GM12878 (cell line): Measurements from ENCODE around the gene PIGU. TPM values are rescaled to one million over a fixed set of nuclear protein-coding genes. Genes with fewer than 3 reads are reported as not detected.

Source experiments
- ATAC-seq: fragments of 200-7000 bp; cut with Tn5 transposase; 3 replicates; pipeline ENCODE4 v1.9.1; 2020; ENCODE audit warnings: mild to moderate bottlenecking, moderate library complexity
- BruUV-seq: library from RNA; stranded (reverse); fragments of 400-500 nt; replicated peaks from 2 replicates; lab custom pipeline; 2021; lab: Mats Ljungman, UMichigan
- CTCF ChIA-PET: fragments of 300-600 bp; sonication (Branson Sonifier 250); formaldehyde crosslinking; extraction: SDS; loops from one replicate; lab custom pipeline; 2021; ENCODE audit warnings: inconsistent platforms; lab: Yijun Ruan, JAX
- POLR2A ChIA-PET: fragments of 350-600 bp; formaldehyde crosslinking; extraction: SDS; loops from one replicate; lab custom pipeline; 2021; ENCODE audit warnings: inconsistent platforms; lab: Charles Lee
- RAD21 ChIA-PET: fragments of 300-600 bp; sonication (Branson Sonifier 250); formaldehyde crosslinking; loops from one replicate; lab custom pipeline; 2023; ENCODE audit warnings: antibody characterized with exemption; ENCODE audit not compliant: unreplicated experiment; lab: Charles Lee
- SMC1A ChIA-PET: fragments of 300-600 bp; sonication (Branson Sonifier 250); formaldehyde crosslinking; loops from one replicate; lab custom pipeline; 2023; ENCODE audit not compliant: unreplicated experiment, uncharacterized antibody; lab: Charles Lee
- DNase-seq: peaks from one replicate; pipeline ENCODE4 v3.0.0-alpha.2; 2011; ENCODE audit warnings: low read depth, low spot score
- FAIRE-seq: peaks from 3 replicates; lab custom pipeline; 2011; peaks lifted over from hg19 to GRCh38; lab: Jason Lieb, UNC
- H2AFZ ChIP-seq: 2 replicates; pipeline ENCODE4 v1.6.0; 2011; ENCODE audit warnings: low read depth, low read length, control low read depth; ENCODE audit not compliant: control insufficient read depth
- H3K27ac ChIP-seq: 2 replicates; pipeline ENCODE4 v1.5.1; 2011; ENCODE audit warnings: control low read depth; ENCODE audit not compliant: control insufficient read depth, insufficient read depth
- H3K27me3 ChIP-seq, 2 experiments: replicated peaks in 1 of 2; 2 replicates each; pipeline versions ENCODE4 v1.6.0 to v1.6.1; 2011; ENCODE audit warnings: low read length in 1 of 2; ENCODE audit not compliant: control insufficient read depth in 2 of 2, insufficient read depth in 2 of 2
- H3K36me3 ChIP-seq, 2 experiments: 2 replicates each; pipeline ENCODE4 v1.5.1; 2011; ENCODE audit warnings: low read length in 1 of 2; ENCODE audit not compliant: control insufficient read depth in 2 of 2, insufficient read depth in 2 of 2
- H3K4me1 ChIP-seq: 2 replicates; pipeline ENCODE4 v1.6.1; 2011; ENCODE audit warnings: mild to moderate bottlenecking, low read length, moderate library complexity, mixed read lengths; ENCODE audit not compliant: control insufficient read depth, insufficient read depth
- H3K4me2 ChIP-seq: 2 replicates; pipeline ENCODE4 v1.6.0; 2011; ENCODE audit warnings: control low read depth; ENCODE audit not compliant: control insufficient read depth, insufficient read depth
- H3K4me3 ChIP-seq: fragments of 200-600 bp; sonication (generic); 2 replicates; pipeline ENCODE4 v1.5.1; 2016
- H3K79me2 ChIP-seq: 2 replicates; pipeline ENCODE4 v1.6.0; 2011; ENCODE audit warnings: low read length; ENCODE audit not compliant: control insufficient read depth, insufficient read depth
- H3K9ac ChIP-seq: 2 replicates; pipeline ENCODE4 v1.8.0; 2011; ENCODE audit warnings: low read length, control low read depth, mixed read lengths; ENCODE audit not compliant: control insufficient read depth, insufficient read depth
- H3K9me3 ChIP-seq: replicated peaks from 3 replicates; pipeline ENCODE4 v1.5.1; 2011; ENCODE audit warnings: mild to moderate bottlenecking, low read length; ENCODE audit not compliant: control insufficient read depth, insufficient read depth
- H4K20me1 ChIP-seq: 2 replicates; pipeline ENCODE4 v1.6.0; 2011; ENCODE audit not compliant: control insufficient read depth, insufficient read depth
- CEBPZ ChIP-seq: fragments of 150-350 bp; IDR thresholded peaks from 2 replicates; pipeline ENCODE4 v1.6.1; 2016; ENCODE audit warnings: low read depth, low read length
- CREB1 ChIP-seq: IDR thresholded peaks from 2 replicates; pipeline ENCODE4 v1.6.1; 2012; ENCODE audit warnings: low read depth, mild to moderate bottlenecking, inconsistent platforms
- E4F1 ChIP-seq: fragments of 450-650 bp; IDR thresholded peaks from 2 replicates; pipeline ENCODE4 v1.6.1; 2018; ENCODE audit warnings: borderline replicate concordance, mild to moderate bottlenecking; ENCODE audit not compliant: partially characterized antibody
- EP300 ChIP-seq, 2 experiments: fragments of 150-350 bp in 1 of 2; IDR thresholded peaks; 2 replicates each; pipeline ENCODE4 v1.6.1; 2011 to 2012; ENCODE audit warnings: low read depth in 2 of 2, low read length in 2 of 2, borderline replicate concordance in 1 of 2, improper control_type of control experiment in 1 of 2, inconsistent platforms in 1 of 2; ENCODE audit not compliant: control insufficient read depth in 1 of 2
- ESRRA ChIP-seq: IDR thresholded peaks from 2 replicates; pipeline ENCODE4 v1.6.1; 2012; ENCODE audit warnings: mild to moderate bottlenecking, low read length, improper control_type of control experiment
- MTA3 ChIP-seq: IDR thresholded peaks from 2 replicates; pipeline ENCODE4 v1.6.1; 2012; ENCODE audit warnings: low read length, inconsistent platforms, borderline replicate concordance
- NBN ChIP-seq: fragments of 450-650 bp; IDR thresholded peaks from 2 replicates; pipeline ENCODE4 v1.6.1; 2016
- NFXL1 ChIP-seq: fragments of 450-650 bp; IDR thresholded peaks from 2 replicates; pipeline ENCODE4 v1.6.1; 2017; ENCODE audit warnings: antibody characterized with exemption, mild to moderate bottlenecking, borderline replicate concordance
- NFYA ChIP-seq: IDR thresholded peaks from 2 replicates; pipeline ENCODE4 v1.6.1; 2011; ENCODE audit warnings: low read depth, mild to moderate bottlenecking, low read length, improper control_type of control experiment, borderline replicate concordance
- RELB ChIP-seq: fragments of 450-650 bp; IDR thresholded peaks from 2 replicates; pipeline ENCODE4 v1.6.1; 2017; ENCODE audit warnings: low read depth, mild to moderate bottlenecking, moderate library complexity
- SIN3A ChIP-seq: IDR thresholded peaks from 2 replicates; pipeline ENCODE4 v1.6.1; 2012; ENCODE audit warnings: low read depth, low read length, improper control_type of control experiment
- SMAD5 ChIP-seq: IDR thresholded peaks from 2 replicates; pipeline ENCODE4 v1.6.1; 2016; ENCODE audit warnings: antibody characterized with exemption, low read depth
- SMARCA5 ChIP-seq: fragments of 450-650 bp; IDR thresholded peaks from 2 replicates; pipeline ENCODE4 v1.6.1; 2017; ENCODE audit warnings: mild to moderate bottlenecking
- ZNF207 ChIP-seq: fragments of 450-650 bp; IDR thresholded peaks from 2 replicates; pipeline ENCODE4 v1.6.1; 2014; ENCODE audit warnings: antibody characterized with exemption, mild to moderate bottlenecking, borderline replicate concordance
- ZNF622 ChIP-seq: fragments of 450-650 bp; IDR thresholded peaks from 2 replicates; pipeline ENCODE4 v1.6.1; 2017; ENCODE audit warnings: mild to moderate bottlenecking, inconsistent platforms
- ZSCAN29 ChIP-seq: fragments of 450-650 bp; IDR thresholded peaks from 2 replicates; pipeline ENCODE4 v1.6.1; 2017; ENCODE audit warnings: mild to moderate bottlenecking, moderate library complexity
- WGBS: methylation state at CpG from one replicate; pipeline ENCODE4 v1.1.6; 2016; ENCODE audit warnings: low lambda C conversion rate; ENCODE audit not compliant: insufficient replicate concordance, insufficient coverage; ENCODE audit errors: missing lambda C conversion rate; 5-methylcytosine and 5-hydroxymethylcytosine counted together
- in situ Hi-C: fragments of 300-500 bp; cut with MboI; formaldehyde crosslinking; loops from 9 replicates; pipeline ENCODE4 v1.14.3; 2018; ENCODE audit warnings: mixed read lengths
- intact Hi-C: fragments of 100-400 bp; cut with micrococcal nuclease; formaldehyde crosslinking; loops from one replicate; pipeline ENCODE4 v1.14.2; 2022; ENCODE audit not compliant: unreplicated experiment
- polyA plus RNA-seq, 11 experiments: library from polyadenylated mRNA; depleted of rRNA in 4 of 11; unstranded in 6 of 11; stranded (reverse) in 5 of 11; fragments of >200 nt; fragmentation: Nextera tagmentation in 4 of 11; fragmentation: Illumina TruSeq in 1 of 11; extraction: Ambion mirVana in 4 of 11; extraction: Trizol in 1 of 11; gene quantifications; 1 replicate in 1 of 11; 2 replicates in 10 of 11; pipeline versions ENCODE4 v1.2.1 to v1.2.3, GENCODE V29; 2011 to 2016; ENCODE audit warnings: inconsistent platforms in 2 of 11, missing spikeins in 2 of 11, low read depth in 1 of 11
- total RNA-seq, 4 experiments: library from RNA; depleted of rRNA in 3 of 4; stranded (reverse); fragments of >200 nt in 3 of 4; fragmentation: Illumina TruSeq in 1 of 4; extraction: Trizol in 1 of 4; gene quantifications; 2 replicates each; pipeline versions ENCODE4 v1.2.1 to v1.2.3, GENCODE V29; 2013 to 2021

The PIGU gene
- total and polyA plus RNA-seq, 10 of the 15 experiments (the other 5 are each of a cell fraction or from before 2014, with no cell fraction given) = 4.1 to 88.2 (median 25.0) TPM

- TF ChIP-seq RELB (no peak), EP300 (IDR thresholded peaks at IDR 0.05; ENCODE audit: borderline replicate concordance in 1 of 2, control insufficient read depth in 1 of 2, low read depth in 2 of 2, low read length in 2 of 2) (no peak), ZNF207 (no peak), SMARCA5 (no peak), SMAD5 (no peak), SIN3A (no peak)
Measured at GRCh38 chr20:34547844-34548613, 128.9 kb downstream of the PIGU start (continued).

GRCh38 chr20:34546751-34547181 lies 130.1 kb downstream of the PIGU start:
- no peak overlapping the region for H3K9ac ChIP-seq
- no peak overlapping the region for H3K27ac ChIP-seq
- no peaks in the 10 kb centered on the region for H4K20me1 ChIP-seq
- H3K36me3 ChIP-seq = peaks cover 0 to 4% of the 10 kb centered on the region in 2 experiments; a peak in 2 of 4 replicates
- H3K9me3 ChIP-seq = no peaks in the 10 kb centered on the region
- in situ Hi-C loops = no loop called here
- 82% methylated on average over 11 of the region's 11 CpGs for WGBS
- ATAC-seq (no peak), DNase-seq (no peak), FAIRE-seq (no peak)
- no peak overlapping the region for H3K4me2 ChIP-seq
- H3K79me2 ChIP-seq = no peaks in the 10 kb centered on the region
- ChIA-PET RAD21 (no interaction called here), POLR2A (no interaction called here), CTCF (interaction anchor here (1.1 kb wide), 1 partner anchor 161 kb away, joined by 4 read pairs; no protein-coding TSS in a partner anchor), SMC1A (interaction anchor here (1.3 kb wide), 1 partner anchor 8 kb away, joined by 3 read pairs; no protein-coding TSS in a partner anchor)
- no peak overlapping the region for H3K4me3 ChIP-seq
- no peaks in the 10 kb centered on the region for H3K4me1 ChIP-seq
- BruUV-seq = no TSS peak
- H2AFZ ChIP-seq = no peak overlapping the region
- H3K27me3 ChIP-seq = no peaks in the 10 kb centered on the region
- intact Hi-C loops = no loop called here
- TF ChIP-seq E4F1 (no peak), NFXL1 (no peak), ESRRA (no peak), NBN (no peak), CEBPZ (no peak), CREB1 (no peak), ZNF622 (no peak), ZSCAN29 (no peak), NFYA (no peak), MTA3 (no peak)
